H1 (cell line): ENCODE results near the gene GJB3. TPM values are rescaled to one million over a fixed set of nuclear protein-coding genes. Genes with fewer than 3 reads are reported as not detected.
A peak's percentile ranks its signal among the peaks of the same experiment; 100 is the strongest.

Experiments
- CTCF ChIA-PET: fragments of 300-600 bp; sonication (Branson Sonifier 250); formaldehyde crosslinking; loops from one replicate; lab custom pipeline; 2021; ENCODE audit not compliant: partially characterized antibody; lab: Charles Lee
- POLR2A ChIA-PET: fragments of 300-600 bp; sonication (Branson Sonifier 250); formaldehyde crosslinking; loops from one replicate; lab custom pipeline; 2021; ENCODE audit warnings: inconsistent platforms; ENCODE audit not compliant: partially characterized antibody; lab: Charles Lee
- DNase-seq, 2 experiments: peaks; one replicate each; pipeline versions ENCODE4 v3.0.0 to v3.0.0-alpha.2; 2010 to 2022; ENCODE audit warnings: low spot score in 2 of 2, low read depth in 1 of 2, mixed read lengths in 1 of 2
- FAIRE-seq: peaks from 2 replicates; lab custom pipeline; 2011; peaks lifted over from hg19 to GRCh38; lab: Jason Lieb, UNC
- H2AFZ ChIP-seq: 2 replicates; pipeline ENCODE4 v1.8.1; 2012; ENCODE audit warnings: low read length, inconsistent platforms
- H2AK5ac ChIP-seq: 2 replicates; pipeline ENCODE4 v1.6.1; 2013; ENCODE audit warnings: low read depth, low read length
- H2BK120ac ChIP-seq: replicated peaks from 2 replicates; pipeline ENCODE3; 2013; ENCODE audit warnings: low read depth, low read length, inconsistent platforms
- H2BK12ac ChIP-seq: 2 replicates; pipeline ENCODE4 v1.6.1; 2013; ENCODE audit warnings: low read depth, low read length
- H2BK15ac ChIP-seq: 2 replicates; pipeline ENCODE4 v1.6.1; 2013; ENCODE audit warnings: low read length
- H2BK20ac ChIP-seq: 2 replicates; pipeline ENCODE4 v1.6.1; 2013; ENCODE audit warnings: low read length
- H2BK5ac ChIP-seq: 2 replicates; pipeline ENCODE4 v1.6.1; 2013; ENCODE audit warnings: low read depth, low read length
- H3K14ac ChIP-seq: 2 replicates; pipeline ENCODE4 v1.6.1; 2013; ENCODE audit warnings: inconsistent platforms; ENCODE audit not compliant: insufficient read length
- H3K18ac ChIP-seq: 2 replicates; pipeline ENCODE4 v1.6.1; 2013; ENCODE audit warnings: low read length; ENCODE audit errors: extremely low read depth
- H3K23ac ChIP-seq: 2 replicates; pipeline ENCODE4 v1.6.1; 2013; ENCODE audit warnings: inconsistent platforms; ENCODE audit not compliant: insufficient read length
- H3K23me2 ChIP-seq: 2 replicates; pipeline ENCODE4 v1.6.1; 2013; ENCODE audit warnings: low read depth, low read length
- H3K27ac ChIP-seq: 2 replicates; pipeline ENCODE4 v1.6.1; 2011; ENCODE audit warnings: low read depth, low read length, inconsistent platforms
- H3K27me3 ChIP-seq, 4 experiments: replicated peaks in 1 of 4; 1 replicate in 1 of 4; 2 replicates in 3 of 4; pipeline versions ENCODE4 v1.6.1 to v1.8.1; 2011 to 2013; ENCODE audit warnings: low read length in 3 of 4, mild to moderate bottlenecking in 3 of 4, inconsistent platforms in 2 of 4, mixed read lengths in 2 of 4, moderate library complexity in 1 of 4; ENCODE audit not compliant: control insufficient read depth in 3 of 4, insufficient read depth in 3 of 4; ENCODE audit errors: extremely low read depth in 1 of 4
- H3K36me3 ChIP-seq, 4 experiments: 2 replicates each; pipeline versions ENCODE4 v1.6.1 to v1.8.1; 2011 to 2013; ENCODE audit warnings: mild to moderate bottlenecking in 4 of 4, low read length in 3 of 4, moderate library complexity in 2 of 4, control low read depth in 1 of 4, inconsistent platforms in 1 of 4; ENCODE audit not compliant: insufficient read depth in 4 of 4, control insufficient read depth in 2 of 4
- H3K4ac ChIP-seq: replicated peaks from 2 replicates; pipeline ENCODE3; 2013; ENCODE audit warnings: low read length, low read depth, mixed read lengths, inconsistent platforms; ENCODE audit not compliant: insufficient read length
- H3K4me1 ChIP-seq, 4 experiments: replicated peaks in 1 of 4; 1 replicate in 1 of 4; 2 replicates in 3 of 4; pipeline versions ENCODE4 v1.6.1 to v1.8.1; 2011 to 2013; ENCODE audit warnings: low read length in 3 of 4, inconsistent platforms in 2 of 4, mixed read lengths in 1 of 4; ENCODE audit not compliant: insufficient read depth in 4 of 4, control insufficient read depth in 3 of 4
- H3K4me2 ChIP-seq, 2 experiments: 2 replicates each; pipeline versions ENCODE4 v1.6.1 to v1.8.1; 2011 to 2013; ENCODE audit warnings: low read depth in 2 of 2, low read length in 2 of 2, control low read depth in 1 of 2, inconsistent platforms in 1 of 2, mild to moderate bottlenecking in 1 of 2; ENCODE audit not compliant: insufficient read depth in 1 of 2
- H3K4me3 ChIP-seq, 4 experiments: fragments of 200-600, 300-600 bp in 1 of 4; sonication (generic), shearing (Covaris generic), sonication (Bioruptor Twin) in 1 of 4; 2 replicates each; pipeline versions ENCODE4 v1.5.1 to v1.8.1; 2011 to 2016; ENCODE audit warnings: low read length in 4 of 4, low read depth in 3 of 4, control low read depth in 2 of 4, inconsistent platforms in 2 of 4, mild to moderate bottlenecking in 2 of 4, mixed read lengths in 1 of 4, moderate library complexity in 1 of 4; ENCODE audit not compliant: insufficient read depth in 2 of 4; ENCODE audit errors: extremely low read depth in 1 of 4
- H3K56ac ChIP-seq: replicated peaks from 2 replicates; pipeline ENCODE3; 2013; ENCODE audit warnings: low read depth, mild to moderate bottlenecking, mixed read lengths, low read length, inconsistent platforms; ENCODE audit not compliant: insufficient read length
- H3K79me1 ChIP-seq: 2 replicates; pipeline ENCODE4 v1.6.1; 2013; ENCODE audit warnings: low read depth, low read length, control low read depth
- H3K79me2 ChIP-seq, 2 experiments: 2 replicates each; pipeline versions ENCODE4 v1.6.1 to v1.8.1; 2012 to 2013; ENCODE audit warnings: low read length in 2 of 2, mild to moderate bottlenecking in 2 of 2, inconsistent platforms in 1 of 2; ENCODE audit not compliant: insufficient read depth in 2 of 2, control insufficient read depth in 1 of 2
- H3K9ac ChIP-seq, 4 experiments: replicated peaks in 1 of 4; 1 replicate in 1 of 4; 2 replicates in 3 of 4; pipeline versions ENCODE4 v1.6.1 to v1.8.1; 2011 to 2013; ENCODE audit warnings: low read depth in 3 of 4, low read length in 3 of 4, control low read depth in 2 of 4, mild to moderate bottlenecking in 2 of 4, moderate library complexity in 2 of 4, inconsistent platforms in 1 of 4; ENCODE audit errors: extremely low read depth in 1 of 4
- H3K9me3 ChIP-seq, 2 experiments: 2 replicates each; pipeline versions ENCODE4 v1.6.1 to v1.8.1; 2012 to 2013; ENCODE audit warnings: mild to moderate bottlenecking in 2 of 2, moderate library complexity in 2 of 2, control low read depth in 1 of 2, inconsistent platforms in 1 of 2, low read depth in 1 of 2, low read length in 1 of 2, mixed read lengths in 1 of 2; ENCODE audit not compliant: insufficient read depth in 2 of 2
- H4K20me1 ChIP-seq, 2 experiments: replicated peaks in 1 of 2; 2 replicates each; pipeline versions ENCODE3 to v1.8.1; 2011 to 2013; ENCODE audit warnings: inconsistent platforms in 2 of 2, low read length in 2 of 2, mild to moderate bottlenecking in 1 of 2; ENCODE audit not compliant: insufficient read depth in 2 of 2, control insufficient read depth in 1 of 2
- H4K5ac ChIP-seq: 2 replicates; pipeline ENCODE4 v1.6.1; 2013; ENCODE audit warnings: low read length, low read depth, mixed read lengths, inconsistent platforms; ENCODE audit not compliant: insufficient read length
- H4K8ac ChIP-seq: 2 replicates; pipeline ENCODE4 v1.8.0; 2013; ENCODE audit warnings: mild to moderate bottlenecking, moderate library complexity, low read length, inconsistent platforms; ENCODE audit not compliant: insufficient read depth; ENCODE audit errors: extremely low read depth
- H4K91ac ChIP-seq: replicated peaks from 2 replicates; pipeline ENCODE3; 2013; ENCODE audit warnings: low read length, mixed read lengths, inconsistent platforms; ENCODE audit not compliant: insufficient read length
- BCL11A ChIP-seq, 2 experiments: IDR thresholded peaks; one replicate each; pipeline ENCODE4 v1.6.1; 2011; ENCODE audit warnings: low read depth in 2 of 2, low read length in 2 of 2, mild to moderate bottlenecking in 2 of 2
- CHD2 ChIP-seq: IDR thresholded peaks from 2 replicates; pipeline ENCODE4 v1.6.1; 2012; ENCODE audit warnings: low read length, improper control_type of control experiment
- CREB1 ChIP-seq: IDR thresholded peaks from 2 replicates; pipeline ENCODE4 v1.6.1; 2012; ENCODE audit warnings: inconsistent platforms
- CTBP2 ChIP-seq: IDR thresholded peaks from 2 replicates; pipeline ENCODE4 v1.7.0; 2011; ENCODE audit warnings: borderline replicate concordance, mild to moderate bottlenecking, moderate library complexity, mixed read lengths, low read length; ENCODE audit not compliant: insufficient read depth, insufficient read length
- JUND ChIP-seq: IDR thresholded peaks from 2 replicates; pipeline ENCODE4 v1.6.1; 2011; ENCODE audit warnings: mild to moderate bottlenecking, improper control_type of control experiment, low read length
- KDM4A ChIP-seq: IDR thresholded peaks from one replicate; pipeline ENCODE4 v1.7.1; 2012; ENCODE audit warnings: low read depth, mild to moderate bottlenecking, moderate library complexity, low read length, inconsistent platforms; ENCODE audit not compliant: severe bottlenecking
- NRF1 ChIP-seq: IDR thresholded peaks from 2 replicates; pipeline ENCODE4 v1.6.1; 2011; ENCODE audit warnings: mild to moderate bottlenecking, low read depth, low read length, improper control_type of control experiment
- RBBP5 ChIP-seq: IDR thresholded peaks from 2 replicates; pipeline ENCODE4 v1.7.1; 2012; ENCODE audit warnings: low read depth, mild to moderate bottlenecking, inconsistent platforms, low read length, moderate library complexity, borderline replicate concordance
- RXRA ChIP-seq: IDR thresholded peaks from 2 replicates; pipeline ENCODE4 v1.6.1; 2011; ENCODE audit warnings: low read depth, mild to moderate bottlenecking, low read length, moderate library complexity; ENCODE audit not compliant: insufficient read depth
- SAP30 ChIP-seq: fragments of 300-600 bp; sonication (generic); IDR thresholded peaks from 2 replicates; pipeline ENCODE4 v1.7.1; 2012; ENCODE audit warnings: low read length, moderate library complexity, mild to moderate bottlenecking, inconsistent platforms; ENCODE audit not compliant: insufficient read depth, insufficient replicate concordance
- YY1 ChIP-seq: IDR thresholded peaks from 2 replicates; pipeline ENCODE4 v1.6.1; 2011; ENCODE audit warnings: low read depth, mild to moderate bottlenecking, low read length
- WGBS, 2 experiments: shearing (Covaris generic) in 1 of 2; methylation state at CpG; one replicate each; pipeline versions ENCODE4 v1.1.6 to v1.1.7; 2013 to 2015; ENCODE audit warnings: low lambda C conversion rate in 2 of 2, mixed read lengths in 2 of 2, inconsistent platforms in 1 of 2, low coverage in 1 of 2, missing lambda C conversion rate in 1 of 2; ENCODE audit not compliant: insufficient replicate concordance in 2 of 2, insufficient coverage in 1 of 2, insufficient read length in 1 of 2; ENCODE audit errors: extremely low coverage in 1 of 2, missing lambda C conversion rate in 1 of 2; 5-methylcytosine and 5-hydroxymethylcytosine counted together
- polyA plus RNA-seq, 7 experiments: library from polyadenylated mRNA; depleted of rRNA in 3 of 7; stranded (reverse) in 5 of 7; unstranded in 2 of 7; fragments of >200 nt in 5 of 7; fragments of 200-250 nt in 2 of 7; gene quantifications; 1 replicate in 5 of 7; 2 replicates in 1 of 7; 4 replicates in 1 of 7; pipeline versions ENCODE4 v1.2.1 to v1.2.3, GENCODE V29; 2011 to 2013; ENCODE audit warnings: missing spikeins in 2 of 7, mixed read lengths in 2 of 7
- total RNA-seq: library from RNA; stranded (reverse); fragmentation: NEBNext Ultra II Directional; extraction: Animal tissue kit (Norgen Biotek cat#: 25700); gene quantifications from 2 replicates; pipeline ENCODE4 v1.2.1, GENCODE V29; 2021

The GJB3 gene
- total and polyA plus RNA-seq, 2 of the 8 experiments (the other 6 are each of a cell fraction or from before 2014, with no cell fraction given) = 0.93 to 1.6 TPM

DNA sequence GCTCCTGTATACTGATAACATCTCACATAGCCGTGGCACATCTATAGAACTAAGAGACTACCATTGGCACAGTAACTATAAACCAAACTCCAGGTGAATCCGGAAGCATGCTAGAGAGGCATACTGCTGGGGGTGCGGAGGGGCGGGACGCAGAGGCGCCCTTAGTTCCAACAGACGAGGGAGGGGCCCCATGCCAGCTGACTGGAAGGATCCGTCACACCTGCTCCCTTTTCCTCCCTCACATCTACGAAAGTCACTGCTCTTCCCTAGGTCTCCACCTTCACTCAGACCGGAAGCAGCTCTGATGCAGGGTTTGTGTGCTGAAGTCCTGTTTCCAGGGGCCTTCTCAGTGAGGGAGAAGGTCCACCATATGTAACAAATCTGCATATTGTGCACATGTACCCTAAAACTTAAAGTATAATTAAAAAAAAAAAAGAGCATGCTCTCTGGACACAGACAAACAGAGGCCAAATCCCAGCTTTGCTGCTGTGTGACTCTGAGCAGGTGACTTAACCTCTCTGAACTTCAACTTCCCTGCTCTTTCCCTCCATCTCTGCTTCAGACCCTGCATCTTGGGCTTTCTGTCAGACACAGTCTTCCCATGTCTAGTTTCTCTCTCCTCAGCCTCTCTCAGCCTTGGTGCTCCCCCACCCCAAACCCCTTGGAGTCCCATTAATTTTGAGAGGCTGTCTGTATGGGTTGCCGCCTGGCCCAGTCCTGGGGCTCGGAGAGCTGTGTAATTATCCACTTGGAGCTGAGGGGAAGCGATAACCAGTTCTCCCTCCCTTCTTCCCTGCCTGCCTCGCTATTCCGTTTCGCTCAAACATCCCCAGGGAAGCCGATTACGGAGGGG lies 34.0 kb upstream of the GJB3 start:
- no peaks in the 10 kb centered on the region for H4K20me1 ChIP-seq
- peaks cover 0 to 5% (median 2%) of the 10 kb centered on the region in 4 experiments; a peak in 4 of 7 replicates for H3K27me3 ChIP-seq
- FAIRE-seq (no peak), DNase-seq (no peak)
- no peak overlapping the region for H3K9ac ChIP-seq
- H3K9me3 ChIP-seq = no peaks in the 10 kb centered on the region
- no peak overlapping the region for H4K8ac ChIP-seq
- no peak overlapping the region for H2BK15ac ChIP-seq
- H3K4me3 ChIP-seq = no peak overlapping the region
- H3K79me1 ChIP-seq = no peaks in the 10 kb centered on the region
- H3K18ac ChIP-seq = no peak overlapping the region
- 86% methylated on average over 18 of the region's 18 CpGs; no CpG with 5 or more reads in 1 of the 2 experiments for WGBS, 2 experiments
- H4K91ac ChIP-seq = no peak overlapping the region
- H2AK5ac ChIP-seq = no peak overlapping the region
- H2BK12ac ChIP-seq = 0 out of 2 replicates have a peak overlapping the region, but pooled peaks have one; percentile 23
- H2BK120ac ChIP-seq = no peak overlapping the region
- no peak overlapping the region for H3K4ac ChIP-seq
- H3K14ac ChIP-seq = no peak overlapping the region
- no peak overlapping the region for H2BK5ac ChIP-seq
- H3K23me2 ChIP-seq = no peaks in the 10 kb centered on the region; the same call in 1 of the 2 replicates
- H2AFZ ChIP-seq = no peak overlapping the region
- peaks cover 0 to 6% (median 0%) of the 10 kb centered on the region in 4 experiments; a peak in 5 of 7 replicates for H3K4me1 ChIP-seq
- H3K27ac ChIP-seq = no peak overlapping the region
- ChIA-PET CTCF (interaction anchor here (0.6 to 1.4 kb wide), 9 partner anchors 8 to 160 kb away, joined by 3 to 6 read pairs (median 4); partner anchors contain the start of genes GJB4 and GJB5), POLR2A (interaction anchor here (0.6 kb wide), 1 partner anchor 269 kb away, joined by 4 read pairs; no protein-coding TSS in a partner anchor)
- H3K79me2 ChIP-seq = no peaks in the 10 kb centered on the region
- no peak overlapping the region for H3K23ac ChIP-seq
- H3K56ac ChIP-seq = no peak overlapping the region
- no peaks in the 10 kb centered on the region for H3K36me3 ChIP-seq
- no peak overlapping the region for H3K4me2 ChIP-seq
- no peak overlapping the region for H2BK20ac ChIP-seq
- H4K5ac ChIP-seq = no peak overlapping the region
- no peak for TF ChIP-seq JUND
- no peak for TF ChIP-seq BCL11A (IDR thresholded peaks at IDR 0.05; ENCODE audit: low read depth in 2 of 2, low read length in 2 of 2)
- no peak for TF ChIP-seq RBBP5
- no peak for TF ChIP-seq SAP30
- no peak for TF ChIP-seq RXRA
- TF ChIP-seq CHD2 = no peak
- TF ChIP-seq CTBP2 = no peak
- no peak for TF ChIP-seq YY1
- TF ChIP-seq CREB1 = no peak
- TF ChIP-seq NRF1 = no peak
- TF ChIP-seq KDM4A = no peak
